GM21528 (cell line): Measurements from ENCODE around the gene ZNF853.

Experiments
- ATAC-seq: cut with Tn5 transposase; IDR thresholded peaks from one replicate; pipeline ENCODE4 v1.9.1; 2021; ENCODE audit warnings: mild to moderate bottlenecking, moderate library complexity; ENCODE audit not compliant: unreplicated experiment, low FRiP score

Gene ZNF853

DNA sequence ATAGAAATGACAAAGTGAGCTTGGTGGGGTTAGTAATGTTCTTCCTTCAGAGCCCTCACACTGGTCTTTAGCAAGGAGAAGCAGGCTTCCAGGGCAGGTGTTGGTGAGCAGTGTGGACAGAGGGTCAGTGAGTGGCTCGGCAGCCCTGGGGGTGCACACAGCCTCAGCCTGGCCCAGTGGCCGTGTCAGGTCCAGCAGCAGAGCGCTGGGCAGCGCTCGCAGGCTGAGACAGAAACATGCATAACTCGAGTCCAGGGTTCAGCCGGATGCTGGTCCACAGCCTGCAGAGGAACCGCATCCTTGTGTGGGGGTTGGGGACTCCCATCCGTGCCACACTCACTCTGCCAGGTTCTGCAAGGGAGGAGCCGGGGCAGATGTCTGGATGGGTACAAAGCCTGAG lies 11.0 kb upstream of the ZNF853 start:
- no peak for ATAC-seq

GRCh38 chr7:6606866-6607583 lies 8.4 kb upstream of the ZNF853 start:
- ATAC-seq = no peak

DNA sequence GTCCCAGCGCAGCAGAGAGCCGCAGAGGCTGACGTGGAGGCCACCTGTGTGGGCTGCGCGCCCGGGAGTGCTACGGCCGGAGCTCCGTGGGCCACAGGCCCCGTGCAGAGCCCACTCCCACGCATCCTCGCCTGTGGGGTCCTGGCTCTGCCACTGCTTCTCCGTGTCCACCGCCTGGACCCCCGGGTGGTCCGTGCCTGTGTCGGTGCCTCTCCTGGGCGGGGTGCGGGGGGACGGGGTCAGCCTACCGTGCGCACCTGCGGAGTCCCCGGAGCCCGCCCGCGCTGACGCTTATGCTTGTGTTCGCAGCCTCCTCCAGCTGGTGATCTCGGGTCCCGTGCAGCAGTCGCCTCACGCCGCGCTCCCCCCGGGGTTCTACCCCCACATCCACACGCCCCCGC lies 7.8 kb upstream of the ZNF853 start:
- no peak for ATAC-seq

- ATAC-seq = no peak
Measured at GRCh38 chr7:6608081-6608480, 7.3 kb upstream of the ZNF853 start.

DNA sequence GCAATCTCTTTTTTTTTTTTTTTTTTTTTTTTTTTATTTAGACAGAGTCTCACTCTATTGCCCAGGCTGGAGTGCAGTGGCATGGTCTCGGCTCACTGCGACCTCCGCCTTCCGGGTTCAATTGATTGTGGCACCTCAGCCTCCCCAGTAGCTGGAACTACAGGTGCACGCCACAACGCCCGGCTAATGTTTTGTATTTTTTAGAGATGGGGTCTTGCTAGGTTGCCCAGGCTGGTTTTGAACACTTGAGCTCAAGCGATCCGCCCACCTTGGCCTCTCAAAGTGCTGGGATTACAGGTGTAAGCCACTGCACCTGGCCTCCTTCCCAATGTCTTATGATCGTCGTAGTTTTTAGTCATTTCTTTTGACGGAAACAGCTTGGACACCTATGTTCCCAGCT lies 6.6 kb upstream of the ZNF853 start:
- ATAC-seq = no peak

GRCh38 chr7:6612819-6613218 lies 2.6 kb upstream of the ZNF853 start:
- no peak for ATAC-seq

- ATAC-seq = no peak
Measured at GRCh38 chr7:6613706-6614105, 1.7 kb upstream of the ZNF853 start.

DNA sequence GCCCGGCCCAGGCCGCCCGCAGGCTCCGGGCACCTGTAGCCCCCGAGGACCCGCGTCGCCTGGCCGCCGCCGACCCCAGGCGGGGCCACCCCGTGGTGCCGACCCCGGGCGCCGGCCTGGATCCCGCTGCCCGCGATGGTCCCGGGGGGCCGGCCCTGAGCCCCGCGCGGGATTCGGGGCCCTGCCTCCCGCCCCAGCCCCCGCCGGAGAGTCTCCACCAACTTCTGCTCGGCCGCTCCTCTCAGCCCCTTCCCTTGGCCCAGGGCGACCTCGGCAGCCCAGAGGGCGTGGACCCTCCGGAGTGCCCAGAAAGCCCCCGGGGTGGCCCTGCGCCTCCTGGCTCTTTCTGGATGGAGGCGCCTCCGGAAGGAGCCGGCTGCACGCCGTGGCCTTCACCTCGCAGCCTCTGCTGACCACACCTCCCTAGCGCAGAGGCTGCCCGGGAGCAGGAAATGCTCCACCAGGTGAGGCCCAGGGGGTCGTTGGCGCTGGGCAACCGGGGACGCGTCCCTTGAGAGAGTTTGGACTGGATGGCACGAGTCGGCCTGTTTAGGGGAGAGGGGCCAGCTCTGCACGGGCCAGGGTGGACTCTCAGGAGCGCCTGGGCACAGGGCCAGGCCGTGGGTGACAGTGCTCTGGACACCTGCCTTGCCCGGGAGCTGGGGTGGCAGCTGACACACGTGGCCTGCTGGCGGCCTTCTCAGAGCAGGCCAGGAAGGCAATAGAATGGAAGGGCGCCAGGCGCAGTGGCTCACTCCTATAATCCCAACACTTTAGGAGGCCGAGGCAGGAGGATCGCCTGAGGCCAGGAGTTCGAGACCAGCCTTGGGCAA lies 529 bp downstream of the ZNF853 start:
- ATAC-seq = no peak

DNA sequence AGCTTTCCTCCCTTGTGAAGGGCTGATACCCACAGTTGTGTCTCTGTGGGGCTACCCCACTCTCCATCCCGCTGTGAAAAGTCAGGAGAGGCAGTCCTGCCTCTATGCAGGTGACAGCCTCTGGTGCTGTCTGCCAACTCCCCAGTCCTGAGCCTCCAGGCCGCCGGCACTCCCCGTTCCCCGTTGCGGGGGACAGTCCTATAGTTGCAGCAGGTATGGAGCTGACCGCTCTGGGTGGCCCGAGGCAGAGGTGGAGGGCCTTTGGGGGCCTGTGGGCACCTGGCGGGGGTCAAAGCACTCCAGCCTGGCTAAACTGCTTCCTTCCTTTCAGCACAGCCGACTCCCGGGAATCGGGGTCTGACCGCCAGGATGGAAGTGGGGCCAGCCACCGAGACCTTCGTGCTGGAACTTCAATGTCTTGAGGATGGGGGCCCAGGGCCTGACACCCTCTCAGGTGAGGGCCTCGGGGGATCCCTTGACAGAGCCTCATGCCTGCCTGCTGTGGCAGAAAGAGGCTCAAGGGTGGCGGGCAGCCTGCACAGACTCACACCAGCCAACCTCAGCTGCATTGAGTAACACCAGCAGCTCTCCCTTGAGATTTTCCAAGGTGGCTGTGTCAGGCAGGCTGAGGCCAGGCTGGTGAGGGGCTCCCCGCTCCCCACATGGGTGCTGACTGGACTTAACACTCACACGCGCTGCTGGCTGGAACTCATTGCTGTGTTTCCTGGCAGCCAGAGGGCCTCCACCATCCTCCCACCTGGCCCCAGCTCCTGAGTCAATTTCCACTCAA lies 1.6 kb downstream of the ZNF853 start:
- no peak for ATAC-seq

DNA sequence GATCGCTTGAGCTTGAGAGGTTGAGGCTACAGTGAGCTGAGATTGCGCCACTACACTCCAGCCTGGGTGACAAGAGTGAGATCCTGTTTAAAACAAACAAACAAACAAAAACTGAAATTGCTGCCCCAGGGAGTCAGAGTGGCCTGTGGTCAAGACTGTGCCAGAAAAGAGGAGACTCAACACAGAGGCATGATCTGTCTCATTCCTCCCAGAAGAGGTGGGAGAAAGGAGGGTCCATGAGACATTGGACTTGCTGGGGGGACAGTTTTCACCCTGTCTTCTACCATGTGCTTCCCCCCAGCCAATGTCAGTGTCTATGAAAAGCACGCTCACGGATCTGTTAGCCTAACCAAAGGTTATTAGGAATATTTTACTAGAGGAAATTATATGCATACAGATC lies 3.2 kb downstream of the ZNF853 start:
- no peak for ATAC-seq

- no peak for ATAC-seq
Measured at GRCh38 chr7:6619961-6620360, 4.6 kb downstream of the ZNF853 start.

- no peak for ATAC-seq
Measured at GRCh38 chr7:6621195-6622133, 6.1 kb downstream of the ZNF853 start.

- no peak for ATAC-seq
Measured at GRCh38 chr7:6622134-6622710, 6.8 kb downstream of the ZNF853 start.

DNA sequence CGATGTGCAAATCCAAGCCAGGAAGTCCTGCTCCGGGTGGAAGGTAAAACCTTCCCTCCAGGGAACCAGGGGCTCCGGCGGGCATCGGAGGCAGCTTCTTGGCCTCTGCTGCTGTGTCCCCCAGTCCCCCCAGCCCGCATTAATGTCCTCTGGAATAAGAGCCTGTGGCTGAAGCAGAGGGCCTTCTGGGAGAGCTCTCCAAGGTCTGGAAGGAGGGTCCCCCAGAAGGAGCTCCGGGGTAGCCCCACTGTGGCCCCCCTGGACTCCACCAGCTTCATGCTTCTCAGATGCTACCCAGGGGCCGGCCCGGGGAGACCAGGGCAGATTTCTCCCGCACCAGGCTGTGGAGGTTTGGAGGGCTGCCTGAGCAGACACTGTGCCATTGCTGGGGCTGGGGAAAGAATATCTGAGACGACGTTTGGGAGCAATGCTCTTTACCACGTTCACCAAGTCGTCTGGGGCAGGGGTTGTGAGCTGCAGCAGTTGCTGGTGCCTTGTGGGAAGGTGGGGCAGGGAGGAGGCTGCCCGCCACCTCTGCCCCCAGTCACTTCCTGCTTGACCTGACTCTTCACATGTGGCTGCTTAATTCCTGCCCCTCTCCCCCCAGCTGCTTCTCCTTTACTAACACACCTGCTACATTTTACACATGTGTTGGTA lies 8.3 kb downstream of the ZNF853 start:
- no peak for ATAC-seq

- no peak for ATAC-seq
Measured at GRCh38 chr7:6624246-6624611, 8.8 kb downstream of the ZNF853 start.

- no peak for ATAC-seq
Measured at GRCh38 chr7:6628045-6628444, 12.6 kb downstream of the ZNF853 start.

GRCh38 chr7:6630007-6630849 lies 14.8 kb downstream of the ZNF853 start:
- no peak for ATAC-seq

GRCh38 chr7:6631605-6632004 lies 16.2 kb downstream of the ZNF853 start:
- ATAC-seq = no peak
